ENCODE data around the gene BBS9. TPM values are rescaled to one million over a fixed set of nuclear protein-coding genes. Genes with fewer than 3 reads are reported as not detected.

Gene BBS9
- total and polyA plus RNA-seq, 9 of the 15 experiments (the other 6 are each of a cell fraction or from before 2014, with no cell fraction given), result 0.77 to 3.3 (median 2.4) TPM

DNA sequence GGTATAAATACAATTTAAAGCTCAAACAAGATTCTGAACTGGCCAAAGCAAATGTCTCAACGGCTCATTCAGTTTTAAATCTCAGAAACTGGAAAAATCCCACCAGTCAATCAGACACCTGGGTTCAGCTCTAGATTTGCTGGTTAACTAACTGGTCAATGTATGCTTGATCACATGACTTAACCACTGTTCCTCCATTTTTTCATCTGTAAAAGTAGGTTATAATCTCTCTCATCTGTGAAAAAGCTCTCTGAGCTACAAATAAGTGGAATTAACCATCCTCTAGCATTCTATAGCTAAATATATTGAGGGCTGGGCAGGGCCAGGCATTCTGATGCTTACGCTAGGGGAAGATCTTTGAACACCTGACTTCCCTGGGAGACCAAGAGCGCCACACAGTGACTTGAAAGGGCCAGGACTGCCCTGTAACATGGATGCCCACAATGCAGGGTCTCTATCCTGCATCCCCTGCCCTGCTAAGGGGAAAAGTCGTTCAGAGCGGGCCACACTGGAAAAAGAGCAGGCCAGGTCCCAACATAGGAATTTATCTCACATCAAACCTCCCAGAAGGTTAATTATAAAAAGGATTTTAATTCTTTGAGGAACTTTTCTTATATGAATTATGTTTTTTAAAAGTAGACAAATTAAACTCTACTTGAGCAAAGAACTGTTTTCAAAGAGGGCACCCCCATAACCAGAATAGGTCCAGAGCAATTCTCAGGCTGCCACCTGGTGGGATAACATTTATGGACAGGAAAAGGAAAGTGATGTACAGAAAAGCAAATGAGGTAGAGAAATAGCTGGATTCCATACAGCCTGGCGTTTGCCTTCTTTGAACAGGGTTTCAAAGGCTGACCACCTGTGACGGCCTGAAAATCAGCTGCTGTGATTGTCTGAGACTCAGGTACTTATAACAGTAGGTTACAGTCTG, 22.0 kb upstream of the BBS9 start (continued):
- TF ChIP-seq RAD21 (CRISPR knock-in tag; conservative IDR thresholded peaks at IDR 0.05 in 1 of 2, IDR thresholded peaks at IDR 0.05 in 1 of 2) (peak; percentile 66 to 73), ARNT (IDR thresholded peaks at IDR 0.05) (0 out of 4 replicates have a peak, but pooled peaks of 1 of the 2 experiments have one; percentile 19), ZKSCAN1 (IDR thresholded peaks at IDR 0.05; ENCODE audit: low read depth, low read length) (no peak), TEAD4 (IDR thresholded peaks at IDR 0.05; ENCODE audit: low read length) (peak; percentile 51; the same call in 1 of the 2 replicates), TEAD4 (CRISPR knock-in tag; IDR thresholded peaks at IDR 0.05; ENCODE audit: borderline replicate concordance) (no peak)

DNA sequence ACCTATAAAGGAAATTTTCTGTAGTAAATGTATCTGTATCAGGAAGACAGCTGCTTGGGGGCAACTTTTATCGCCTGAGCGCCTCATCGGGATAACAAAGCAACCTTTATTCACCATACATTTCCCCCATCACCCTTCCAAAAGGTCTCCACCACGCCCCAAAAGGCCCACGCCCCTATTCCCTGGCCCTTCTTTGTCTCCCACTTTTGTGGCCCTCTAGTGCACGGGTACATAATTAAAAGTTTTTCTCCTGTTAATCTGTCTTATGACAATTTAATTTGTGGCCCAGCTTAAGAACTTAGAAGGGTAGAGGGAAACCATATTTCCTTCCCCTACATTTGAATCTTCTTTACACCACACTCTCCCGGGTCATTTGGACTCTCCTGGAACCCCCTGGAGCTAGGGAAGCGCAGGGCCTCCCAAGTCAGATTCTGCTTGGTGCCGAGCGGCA, 20.8 kb upstream of the BBS9 start:
- ATAC-seq (peak; percentile 70), DNase-seq (ENCODE audit: extremely low read depth in 1 of 4, low spot score in 3 of 4) (peak in 2 of 4 experiments; percentile 27 to 55), FAIRE-seq (no peak)
- in situ Hi-C loops (cut with MboI), result no loop called here
- CTCF ChIA-PET (ENCODE audit: low intra/inter-chr PET ratio), result interaction anchor here (0.5 to 1.8 kb wide), 4 partner anchors 159 to 417 kb away, joined by 4 to 5 read pairs (median 5); no protein-coding TSS in a partner anchor
- peak overlapping the region; percentile 99 for H3K4me3 ChIP-seq
- H3K4me1 ChIP-seq (replicated peaks in 1 of 2; ENCODE audit: control insufficient read depth in 2 of 2, insufficient read depth in 2 of 2, low read length in 2 of 2), result peaks cover 10 to 11% of the 10 kb centered on the region in 2 experiments; a peak in 4 of 5 replicates
- H3K36me3 ChIP-seq (ENCODE audit: control insufficient read depth, insufficient read depth, low read length), result peaks cover 14% of the 10 kb centered on the region
- H2AFZ ChIP-seq (ENCODE audit: low read depth, low read length), result peak overlapping the region; percentile 89
- 0 out of 2 replicates have a peak, but pooled peaks cover 12% of the 10 kb centered on the region for H4K20me1 ChIP-seq (replicated peaks; ENCODE audit: control insufficient read depth, insufficient read depth, low read length)
- no TSS peak for BruUV-seq (replicated peaks)
- H3K9me3 ChIP-seq (replicated peaks; ENCODE audit: control insufficient read depth, insufficient read depth, low read depth, low read length), result no peaks in the 10 kb centered on the region
- peak overlapping the region; percentile 80 to 97 for H3K9ac ChIP-seq (ENCODE audit: insufficient read depth in 1 of 2, low read depth in 2 of 2, low read length in 2 of 2)
- peak overlapping the region; percentile 77 for H3K27ac ChIP-seq (ENCODE audit: extremely low read depth, low read depth, low read length)
- H3K27me3 ChIP-seq (ENCODE audit: control insufficient read depth in 2 of 2, insufficient read depth in 2 of 2, low read length in 2 of 2), result no peaks in the 10 kb centered on the region
- H3K79me2 ChIP-seq (ENCODE audit: control insufficient read depth, insufficient read depth, low read length), result peaks cover 56% of the 10 kb centered on the region
- 0% methylated on average over 10 of the region's 10 CpGs for WGBS (ENCODE audit: insufficient coverage, low coverage, missing lambda C conversion rate)
- H3K4me2 ChIP-seq (ENCODE audit: insufficient read depth, low read length), result peak overlapping the region; percentile 88
- POLR2A ChIA-PET, result interaction anchor here (0.6 to 1.0 kb wide), 3 partner anchors 9 to 45 kb away, joined by 3 read pairs; no protein-coding TSS in a partner anchor
- intact Hi-C loops (cut with micrococcal nuclease), result no loop called here
- no peaks in the 10 kb centered on the region for H3K9me1 ChIP-seq (ENCODE audit: control insufficient read depth, insufficient read depth, low read length)
- TF ChIP-seq SMARCE1 (IDR thresholded peaks at IDR 0.05), result peak; percentile 38; the same call in 1 of the 2 replicates
- TF ChIP-seq, protein P1, sequence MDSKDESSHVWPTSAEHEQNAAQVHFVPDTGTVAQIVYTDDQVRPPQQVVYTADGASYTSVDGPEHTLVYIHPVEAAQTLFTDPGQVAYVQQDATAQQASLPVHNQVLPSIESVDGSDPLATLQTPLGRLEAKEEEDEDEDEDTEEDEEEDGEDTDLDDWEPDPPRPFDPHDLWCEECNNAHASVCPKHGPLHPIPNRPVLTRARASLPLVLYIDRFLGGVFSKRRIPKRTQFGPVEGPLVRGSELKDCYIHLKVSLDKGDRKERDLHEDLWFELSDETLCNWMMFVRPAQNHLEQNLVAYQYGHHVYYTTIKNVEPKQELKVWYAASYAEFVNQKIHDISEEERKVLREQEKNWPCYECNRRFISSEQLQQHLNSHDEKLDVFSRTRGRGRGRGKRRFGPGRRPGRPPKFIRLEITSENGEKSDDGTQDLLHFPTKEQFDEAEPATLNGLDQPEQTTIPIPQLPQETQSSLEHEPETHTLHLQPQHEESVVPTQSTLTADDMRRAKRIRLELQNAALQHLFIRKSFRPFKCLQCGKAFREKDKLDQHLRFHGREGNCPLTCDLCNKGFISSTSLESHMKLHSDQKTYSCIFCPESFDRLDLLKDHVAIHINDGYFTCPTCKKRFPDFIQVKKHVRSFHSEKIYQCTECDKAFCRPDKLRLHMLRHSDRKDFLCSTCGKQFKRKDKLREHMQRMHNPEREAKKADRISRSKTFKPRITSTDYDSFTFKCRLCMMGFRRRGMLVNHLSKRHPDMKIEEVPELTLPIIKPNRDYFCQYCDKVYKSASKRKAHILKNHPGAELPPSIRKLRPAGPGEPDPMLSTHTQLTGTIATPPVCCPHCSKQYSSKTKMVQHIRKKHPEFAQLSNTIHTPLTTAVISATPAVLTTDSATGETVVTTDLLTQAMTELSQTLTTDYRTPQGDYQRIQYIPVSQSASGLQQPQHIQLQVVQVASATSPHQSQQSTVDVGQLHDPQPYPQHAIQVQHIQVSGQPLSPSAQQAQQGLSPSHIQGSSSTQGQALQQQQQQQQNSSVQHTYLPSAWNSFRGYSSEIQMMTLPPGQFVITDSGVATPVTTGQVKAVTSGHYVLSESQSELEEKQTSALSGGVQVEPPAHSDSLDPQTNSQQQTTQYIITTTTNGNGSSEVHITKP (IDR thresholded peaks at IDR 0.05; ENCODE audit: partially characterized antibody), result peak; percentile 59
- TF ChIP-seq, protein P2, sequence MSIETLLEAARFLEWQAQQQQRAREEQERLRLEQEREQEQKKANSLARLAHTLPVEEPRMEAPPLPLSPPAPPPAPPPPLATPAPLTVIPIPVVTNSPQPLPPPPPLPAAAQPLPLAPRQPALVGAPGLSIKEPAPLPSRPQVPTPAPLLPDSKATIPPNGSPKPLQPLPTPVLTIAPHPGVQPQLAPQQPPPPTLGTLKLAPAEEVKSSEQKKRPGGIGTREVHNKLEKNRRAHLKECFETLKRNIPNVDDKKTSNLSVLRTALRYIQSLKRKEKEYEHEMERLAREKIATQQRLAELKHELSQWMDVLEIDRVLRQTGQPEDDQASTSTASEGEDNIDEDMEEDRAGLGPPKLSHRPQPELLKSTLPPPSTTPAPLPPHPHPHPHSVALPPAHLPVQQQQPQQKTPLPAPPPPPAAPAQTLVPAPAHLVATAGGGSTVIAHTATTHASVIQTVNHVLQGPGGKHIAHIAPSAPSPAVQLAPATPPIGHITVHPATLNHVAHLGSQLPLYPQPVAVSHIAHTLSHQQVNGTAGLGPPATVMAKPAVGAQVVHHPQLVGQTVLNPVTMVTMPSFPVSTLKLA (conservative IDR thresholded peaks at IDR 0.05), result peak in 1 of 2 experiments; percentile 30; a peak in 1 of 4 replicates
- TF ChIP-seq, protein P3, sequence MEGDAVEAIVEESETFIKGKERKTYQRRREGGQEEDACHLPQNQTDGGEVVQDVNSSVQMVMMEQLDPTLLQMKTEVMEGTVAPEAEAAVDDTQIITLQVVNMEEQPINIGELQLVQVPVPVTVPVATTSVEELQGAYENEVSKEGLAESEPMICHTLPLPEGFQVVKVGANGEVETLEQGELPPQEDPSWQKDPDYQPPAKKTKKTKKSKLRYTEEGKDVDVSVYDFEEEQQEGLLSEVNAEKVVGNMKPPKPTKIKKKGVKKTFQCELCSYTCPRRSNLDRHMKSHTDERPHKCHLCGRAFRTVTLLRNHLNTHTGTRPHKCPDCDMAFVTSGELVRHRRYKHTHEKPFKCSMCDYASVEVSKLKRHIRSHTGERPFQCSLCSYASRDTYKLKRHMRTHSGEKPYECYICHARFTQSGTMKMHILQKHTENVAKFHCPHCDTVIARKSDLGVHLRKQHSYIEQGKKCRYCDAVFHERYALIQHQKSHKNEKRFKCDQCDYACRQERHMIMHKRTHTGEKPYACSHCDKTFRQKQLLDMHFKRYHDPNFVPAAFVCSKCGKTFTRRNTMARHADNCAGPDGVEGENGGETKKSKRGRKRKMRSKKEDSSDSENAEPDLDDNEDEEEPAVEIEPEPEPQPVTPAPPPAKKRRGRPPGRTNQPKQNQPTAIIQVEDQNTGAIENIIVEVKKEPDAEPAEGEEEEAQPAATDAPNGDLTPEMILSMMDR (IDR thresholded peaks at IDR 0.05 in 2 of 3, conservative IDR thresholded peaks at IDR 0.05 in 1 of 3; ENCODE audit: insufficient read depth in 2 of 3, low read depth in 1 of 3, low read length in 3 of 3), result peak in 1 of 3 experiments; percentile 41; a peak in 2 of 6 replicates
- TF ChIP-seq NRF1 (conservative IDR thresholded peaks at IDR 0.05 in 1 of 2, IDR thresholded peaks at IDR 0.05 in 1 of 2), result peak; percentile 3 to 18; a peak in 1 of 4 replicates

Measured in K562 (cell line).